ENCODE data around the gene RAET1L.

DNA sequence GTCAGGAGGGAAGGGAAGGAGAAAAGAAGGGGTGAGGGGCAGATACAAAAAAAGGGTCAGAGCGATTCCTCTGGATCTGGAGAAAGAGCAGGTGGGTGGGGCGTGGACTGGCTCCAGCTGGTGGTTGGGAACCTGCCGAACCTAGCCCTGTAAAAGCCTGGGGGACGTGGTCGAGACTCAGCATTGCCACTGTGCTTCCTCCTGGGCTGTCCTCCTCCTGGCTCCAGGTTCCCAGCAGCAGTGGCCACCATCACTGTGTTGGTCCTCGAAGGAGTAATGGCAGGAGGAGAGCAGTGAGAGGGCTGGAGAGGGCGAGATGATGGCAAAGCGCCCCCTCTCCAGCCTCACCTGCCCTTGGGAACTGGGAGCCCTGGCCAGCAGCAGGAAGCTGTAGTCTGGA, 3.5 kb upstream of the RAET1L start:
- TF ChIP-seq EZH2 (IDR thresholded peaks at IDR 0.05; ENCODE audit: insufficient read depth, poor library complexity, severe bottlenecking) (no peak), EZH2phosphoT487 (IDR thresholded peaks at IDR 0.05; ENCODE audit: insufficient read depth, low read depth) (no peak)

Measured in GM23248 (cell line).